ENCODE measurements around the gene UBAP1. TPM values are rescaled to one million over a fixed set of nuclear protein-coding genes. Genes with fewer than 3 reads are reported as not detected.
"Not testable (repeated sequence)": the region's sequence is repeated elsewhere in the genome, so short reads cannot be mapped to it uniquely, and the experiment has no call there.

The UBAP1 gene
- total RNA-seq, 1 experiment from 2014 or later = 22.6 TPM

DNA sequence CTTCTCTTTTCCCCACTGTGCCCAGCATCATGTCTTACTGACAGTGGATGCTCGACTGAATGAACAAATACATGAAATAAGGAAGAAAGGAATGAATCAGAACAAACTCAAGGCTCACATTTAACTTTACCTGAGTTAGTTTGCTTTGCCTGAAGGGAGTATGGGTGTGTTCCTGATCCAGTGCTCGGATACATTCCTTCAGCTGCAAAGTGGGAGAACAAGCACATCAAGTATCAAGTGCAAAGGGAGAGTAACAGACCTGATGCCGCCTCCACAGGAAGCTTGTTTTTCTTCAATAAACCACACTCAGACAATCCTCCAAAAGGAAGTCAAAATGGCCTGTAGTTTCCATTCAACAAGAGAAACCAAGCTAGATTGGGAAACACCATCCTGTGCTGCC is 84.1 kb downstream of the UBAP1 start:
- H3K9ac ChIP-seq (ENCODE audit: low read length) = no peak overlapping the region
- DNase-seq = no peak
- no peak overlapping the region for H2AFZ ChIP-seq (ENCODE audit: low read length)
- H3K9me3 ChIP-seq (ENCODE audit: low read length) = no peaks in the 10 kb centered on the region
- no peak overlapping the region for H3K4me3 ChIP-seq (ENCODE audit: low read length)
- no peaks in the 10 kb centered on the region for H3K79me2 ChIP-seq (ENCODE audit: low read length)
- peaks cover 2% of the 10 kb centered on the region for H3K4me1 ChIP-seq (ENCODE audit: low read length)
- H3K27ac ChIP-seq (ENCODE audit: low read length) = no peak overlapping the region
- no peaks in the 10 kb centered on the region for H3K9me2 ChIP-seq (replicated peaks; ENCODE audit: insufficient read depth, low read length)
- H3K36me3 ChIP-seq (ENCODE audit: insufficient read depth, low read length) = peaks cover 18% of the 10 kb centered on the region; the same call in 1 of the 2 replicates
- no peak overlapping the region for H3K4me2 ChIP-seq (ENCODE audit: low read depth, low read length, poor library complexity, severe bottlenecking)
- no peaks in the 10 kb centered on the region for H4K20me1 ChIP-seq (ENCODE audit: insufficient read depth, low read depth, low read length)
- no peaks in the 10 kb centered on the region for H3K27me3 ChIP-seq (ENCODE audit: low read length)

DNA sequence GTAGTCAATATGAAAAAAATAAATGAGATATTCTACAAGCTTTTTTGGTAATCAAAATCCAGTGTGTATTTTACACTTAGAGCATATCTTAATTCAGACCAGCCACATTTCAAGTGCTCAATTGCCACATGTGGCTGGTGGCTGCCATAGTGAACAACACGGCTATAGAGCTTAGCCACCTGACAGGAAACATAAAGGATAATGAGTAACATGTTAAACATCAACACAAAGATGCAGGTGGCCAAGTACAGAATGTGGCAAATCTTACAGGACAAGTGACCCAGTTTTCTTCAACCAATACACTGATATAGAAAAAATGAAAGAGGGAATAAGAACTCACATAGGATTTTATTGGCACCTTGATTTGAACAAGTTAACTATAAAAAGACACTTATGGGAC is 88.8 kb downstream of the UBAP1 start:
- Histone ChIP-seq H3K79me2 (ENCODE audit: low read length) (no peaks in the 10 kb centered on the region), H3K27me3 (ENCODE audit: low read length) (no peaks in the 10 kb centered on the region), H4K20me1 (ENCODE audit: insufficient read depth, low read depth, low read length) (no peaks in the 10 kb centered on the region), H3K27ac (ENCODE audit: low read length) (no peak overlapping the region), H3K4me3 (ENCODE audit: low read length) (no peak overlapping the region), H3K9ac (ENCODE audit: low read length) (no peak overlapping the region), H3K9me2 (replicated peaks; ENCODE audit: insufficient read depth, low read length) (no peaks in the 10 kb centered on the region), H3K36me3 (ENCODE audit: insufficient read depth, low read length) (peaks cover 3% of the 10 kb centered on the region; the same call in 1 of the 2 replicates), H3K9me3 (ENCODE audit: low read length) (no peaks in the 10 kb centered on the region), H3K4me2 (ENCODE audit: low read depth, low read length, poor library complexity, severe bottlenecking) (no peak overlapping the region), H3K4me1 (ENCODE audit: low read length) (no peaks in the 10 kb centered on the region), H2AFZ (ENCODE audit: low read length) (no peak overlapping the region)
- peak; percentile 47 for DNase-seq

DNA sequence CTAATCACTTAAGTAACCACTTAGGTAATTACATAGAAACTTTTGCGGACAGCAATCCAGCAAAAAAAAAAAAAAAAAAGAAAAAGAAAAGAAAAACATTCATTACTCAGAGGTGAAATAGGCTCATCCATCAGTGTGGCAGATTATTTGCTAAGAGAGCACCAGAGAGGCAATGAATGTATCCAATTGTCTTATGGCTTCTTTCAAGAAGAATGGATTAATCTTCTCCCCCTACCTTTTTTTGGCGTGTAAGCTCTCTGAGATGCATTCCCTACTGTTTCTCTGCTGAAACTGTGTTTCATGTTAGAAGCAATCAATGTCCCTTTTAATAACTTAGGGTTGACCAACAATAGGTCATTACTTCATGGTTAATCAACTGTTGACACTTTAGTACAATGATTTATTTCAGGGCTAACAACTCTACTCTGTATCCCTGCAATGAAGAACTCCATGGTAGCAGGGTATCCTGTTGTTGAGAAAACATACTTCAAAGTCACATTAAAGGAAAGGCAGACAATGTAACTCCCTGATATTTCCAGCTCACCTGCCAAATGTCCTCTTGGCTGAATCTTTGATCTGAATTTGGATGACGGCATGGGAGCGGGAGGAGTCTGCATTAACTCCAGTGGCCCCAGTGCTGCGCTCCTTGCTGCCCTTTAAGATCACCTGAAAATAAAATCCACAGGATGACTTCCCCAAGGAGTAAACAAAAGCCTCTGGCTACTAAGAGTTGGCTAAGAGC is 92.6 kb downstream of the UBAP1 start:
- no peak overlapping the region for H3K4me3 ChIP-seq (ENCODE audit: low read length)
- no peaks in the 10 kb centered on the region for H3K9me3 ChIP-seq (ENCODE audit: low read length)
- H4K20me1 ChIP-seq (ENCODE audit: insufficient read depth, low read depth, low read length) = no peaks in the 10 kb centered on the region
- no peaks in the 10 kb centered on the region for H3K4me1 ChIP-seq (ENCODE audit: low read length)
- H3K9ac ChIP-seq (ENCODE audit: low read length) = no peak overlapping the region
- H3K27ac ChIP-seq (ENCODE audit: low read length) = no peak overlapping the region
- no peak overlapping the region for H3K4me2 ChIP-seq (ENCODE audit: low read depth, low read length, poor library complexity, severe bottlenecking)
- no peaks in the 10 kb centered on the region for H3K9me2 ChIP-seq (replicated peaks; ENCODE audit: insufficient read depth, low read length)
- H3K36me3 ChIP-seq (ENCODE audit: insufficient read depth, low read length) = no peaks in the 10 kb centered on the region; the same call in 1 of the 2 replicates
- no peak overlapping the region for H2AFZ ChIP-seq (ENCODE audit: low read length)
- H3K27me3 ChIP-seq (ENCODE audit: low read length) = no peaks in the 10 kb centered on the region
- no peaks in the 10 kb centered on the region for H3K79me2 ChIP-seq (ENCODE audit: low read length)
- DNase-seq = no peak

DNA sequence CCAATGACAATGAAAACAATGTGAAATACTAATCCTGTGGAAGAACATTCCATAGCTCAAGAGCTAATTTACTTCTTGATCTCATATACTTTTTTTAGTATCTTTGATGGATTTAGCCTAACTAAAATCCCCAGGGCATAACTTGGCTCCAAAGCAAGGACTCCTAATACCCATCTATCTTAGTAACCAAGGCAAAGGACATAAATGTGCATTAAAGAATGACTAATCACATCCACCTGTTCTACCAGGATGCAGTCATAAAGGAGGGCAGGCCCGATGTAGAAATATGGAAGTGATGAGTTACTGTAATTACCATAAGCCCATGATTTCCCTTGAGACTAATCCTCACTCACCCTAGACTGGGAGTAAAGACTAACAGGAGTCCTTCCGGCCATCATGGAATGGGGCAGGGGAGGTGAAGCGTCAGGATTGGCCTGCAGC is 93.3 kb downstream of the UBAP1 start:
- no peaks in the 10 kb centered on the region for H3K9me3 ChIP-seq (ENCODE audit: low read length)
- H3K79me2 ChIP-seq (ENCODE audit: low read length) = no peaks in the 10 kb centered on the region
- H3K4me2 ChIP-seq (ENCODE audit: low read depth, low read length, poor library complexity, severe bottlenecking) = no peak overlapping the region
- no peak for DNase-seq
- no peaks in the 10 kb centered on the region; the same call in 1 of the 2 replicates for H3K36me3 ChIP-seq (ENCODE audit: insufficient read depth, low read length)
- no peak overlapping the region for H3K4me3 ChIP-seq (ENCODE audit: low read length)
- H3K27me3 ChIP-seq (ENCODE audit: low read length) = no peaks in the 10 kb centered on the region
- H3K27ac ChIP-seq (ENCODE audit: low read length) = no peak overlapping the region
- H3K4me1 ChIP-seq (ENCODE audit: low read length) = peaks cover under 1% of the 10 kb centered on the region; the same call in 1 of the 2 replicates
- H2AFZ ChIP-seq (ENCODE audit: low read length) = no peak overlapping the region
- no peak overlapping the region for H3K9ac ChIP-seq (ENCODE audit: low read length)
- H4K20me1 ChIP-seq (ENCODE audit: insufficient read depth, low read depth, low read length) = no peaks in the 10 kb centered on the region
- H3K9me2 ChIP-seq (replicated peaks; ENCODE audit: insufficient read depth, low read length) = no peaks in the 10 kb centered on the region

- not testable (repeated sequence) for H3K79me2 ChIP-seq (ENCODE audit: low read length); H3K36me3 ChIP-seq (ENCODE audit: insufficient read depth, low read length); H3K27me3 ChIP-seq (ENCODE audit: low read length); H3K27ac ChIP-seq (ENCODE audit: low read length); H4K20me1 ChIP-seq (ENCODE audit: insufficient read depth, low read depth, low read length); H3K4me3 ChIP-seq (ENCODE audit: low read length); H2AFZ ChIP-seq (ENCODE audit: low read length); H3K4me1 ChIP-seq (ENCODE audit: low read length); H3K4me2 ChIP-seq (ENCODE audit: low read depth, low read length, poor library complexity, severe bottlenecking); DNase-seq; H3K9me2 ChIP-seq (replicated peaks; ENCODE audit: insufficient read depth, low read length); H3K9ac ChIP-seq (ENCODE audit: low read length); H3K9me3 ChIP-seq (ENCODE audit: low read length)
Observed at GRCh38 chr9:34273588-34273987, 94.7 kb downstream of the UBAP1 start.

DNA sequence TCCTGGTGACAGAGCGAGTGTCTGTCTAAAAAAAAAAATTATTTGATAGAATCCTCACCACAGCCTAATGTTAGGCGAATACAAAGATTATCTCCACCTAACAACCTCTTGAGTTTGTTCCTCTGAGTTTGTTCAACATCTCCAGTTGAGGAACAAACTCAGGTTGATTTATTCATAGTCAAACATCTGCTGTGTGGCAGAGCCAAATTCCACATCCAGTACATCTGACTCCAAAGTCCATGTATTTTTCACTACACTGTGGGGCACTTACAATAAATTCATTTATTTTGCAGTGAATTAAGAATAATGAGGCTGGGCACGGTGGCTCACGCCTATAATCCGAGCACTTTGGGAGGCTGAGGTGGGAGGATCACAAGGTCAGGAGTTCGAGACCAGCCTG is 97.0 kb downstream of the UBAP1 start:
- no peak overlapping the region for H3K4me2 ChIP-seq (ENCODE audit: low read depth, low read length, poor library complexity, severe bottlenecking)
- H2AFZ ChIP-seq (ENCODE audit: low read length) = no peak overlapping the region
- no peaks in the 10 kb centered on the region for H3K79me2 ChIP-seq (ENCODE audit: low read length)
- H3K9ac ChIP-seq (ENCODE audit: low read length) = no peak overlapping the region
- H4K20me1 ChIP-seq (ENCODE audit: insufficient read depth, low read depth, low read length) = no peaks in the 10 kb centered on the region
- no peaks in the 10 kb centered on the region for H3K9me2 ChIP-seq (replicated peaks; ENCODE audit: insufficient read depth, low read length)
- no peak for DNase-seq
- no peaks in the 10 kb centered on the region for H3K27me3 ChIP-seq (ENCODE audit: low read length)
- no peak overlapping the region for H3K27ac ChIP-seq (ENCODE audit: low read length)
- H3K36me3 ChIP-seq (ENCODE audit: insufficient read depth, low read length) = no peaks in the 10 kb centered on the region; the same call in 1 of the 2 replicates
- H3K4me1 ChIP-seq (ENCODE audit: low read length) = peaks cover 6% of the 10 kb centered on the region
- H3K9me3 ChIP-seq (ENCODE audit: low read length) = no peaks in the 10 kb centered on the region
- no peak overlapping the region for H3K4me3 ChIP-seq (ENCODE audit: low read length)

GRCh38 chr9:34276772-34277171 is 97.9 kb downstream of the UBAP1 start:
- Histone ChIP-seq H4K20me1 (ENCODE audit: insufficient read depth, low read depth, low read length) (no peaks in the 10 kb centered on the region), H3K79me2 (ENCODE audit: low read length) (no peaks in the 10 kb centered on the region), H3K9me2 (replicated peaks; ENCODE audit: insufficient read depth, low read length) (no peaks in the 10 kb centered on the region), H3K9ac (ENCODE audit: low read length) (no peak overlapping the region), H3K27me3 (ENCODE audit: low read length) (no peaks in the 10 kb centered on the region), H3K4me1 (ENCODE audit: low read length) (peaks cover 6% of the 10 kb centered on the region), H2AFZ (ENCODE audit: low read length) (no peak overlapping the region), H3K4me2 (ENCODE audit: low read depth, low read length, poor library complexity, severe bottlenecking) (no peak overlapping the region), H3K4me3 (ENCODE audit: low read length) (no peak overlapping the region), H3K27ac (ENCODE audit: low read length) (no peak overlapping the region), H3K9me3 (ENCODE audit: low read length) (no peaks in the 10 kb centered on the region), H3K36me3 (ENCODE audit: insufficient read depth, low read length) (no peaks in the 10 kb centered on the region)
- no peak for DNase-seq

GRCh38 chr9:34279411-34279810 is 100.6 kb downstream of the UBAP1 start:
- Histone ChIP-seq H3K27me3 (ENCODE audit: low read length) (no peaks in the 10 kb centered on the region), H3K4me3 (ENCODE audit: low read length) (no peak overlapping the region), H3K4me1 (ENCODE audit: low read length) (peaks cover 6% of the 10 kb centered on the region), H3K9me2 (replicated peaks; ENCODE audit: insufficient read depth, low read length) (no peaks in the 10 kb centered on the region), H2AFZ (ENCODE audit: low read length) (no peak overlapping the region), H3K9me3 (ENCODE audit: low read length) (no peaks in the 10 kb centered on the region), H4K20me1 (ENCODE audit: insufficient read depth, low read depth, low read length) (no peaks in the 10 kb centered on the region), H3K9ac (ENCODE audit: low read length) (no peak overlapping the region), H3K4me2 (ENCODE audit: low read depth, low read length, poor library complexity, severe bottlenecking) (no peak overlapping the region), H3K36me3 (ENCODE audit: insufficient read depth, low read length) (no peaks in the 10 kb centered on the region; the same call in 1 of the 2 replicates), H3K79me2 (ENCODE audit: low read length) (no peaks in the 10 kb centered on the region), H3K27ac (ENCODE audit: low read length) (no peak overlapping the region)
- no peak for DNase-seq

Measured in Karpas-422 (cell line).